Transverse colon (tissue), 4 donors: ENCODE data around the gene VSTM1. TPM values are rescaled to one million over a fixed set of nuclear protein-coding genes. Genes with fewer than 3 reads are reported as not detected.

Experiments used
- DNase-seq: peaks from one replicate; pipeline ENCODE4 v3.0.0-alpha.2; 2019
- H3K27ac ChIP-seq, 4 donors: fragments of 200-600 bp; sonication (generic); 2 replicates each; pipeline ENCODE4 v1.5.1; 2016 to 2018; ENCODE audit warnings: inconsistent platforms in 4 of 4
- H3K27me3 ChIP-seq: fragments of 200-600 bp; sonication (generic); 2 replicates; pipeline ENCODE4 v1.5.1; 2017; ENCODE audit warnings: inconsistent platforms
- H3K36me3 ChIP-seq, 4 donors: fragments of 200-600 bp; sonication (generic); 2 replicates each; pipeline ENCODE4 v1.5.1; 2017 to 2019; ENCODE audit warnings: inconsistent platforms in 4 of 4
- H3K4me1 ChIP-seq, 4 donors: fragments of 200-600 bp; sonication (generic); 2 replicates each; pipeline ENCODE4 v1.5.1; 2017 to 2020; ENCODE audit warnings: inconsistent platforms in 4 of 4
- H3K4me3 ChIP-seq, 4 donors: fragments of 200-600 bp; sonication (generic); 1 replicate in 1 of 4; 2 replicates in 3 of 4; pipeline versions ENCODE4 v1.5.1 to v1.6.1; 2017 to 2019; ENCODE audit warnings: inconsistent platforms in 4 of 4
- H3K9me3 ChIP-seq, 2 donors: fragments of 200-600 bp; sonication (generic); 2 replicates each; pipeline ENCODE4 v1.5.1; 2017 to 2019; ENCODE audit warnings: inconsistent platforms in 2 of 2
- CTCF ChIP-seq, 5 experiments: fragments of 200-600 bp in 3 of 5; fragments of 450-650 bp in 2 of 5; sonication (generic) in 3 of 5; IDR thresholded peaks; 1 replicate in 2 of 5; 2 replicates in 3 of 5; pipeline ENCODE4 v1.5.1; 2016 to 2017; ENCODE audit warnings: antibody characterized with exemption in 5 of 5, inconsistent platforms in 3 of 5, mild to moderate bottlenecking in 2 of 5, moderate library complexity in 1 of 5
- EP300 ChIP-seq: sonication (generic); formaldehyde crosslinking; IDR thresholded peaks from one replicate; pipeline ENCODE4 v1.6.1; 2017; ENCODE audit warnings: antibody characterized with exemption, low read depth
- POLR2A ChIP-seq: fragments of 450-650 bp; IDR thresholded peaks from one replicate; pipeline ENCODE4 v1.6.1; 2016; ENCODE audit warnings: antibody characterized with exemption, mild to moderate bottlenecking, moderate library complexity
- POLR2AphosphoS5 ChIP-seq, 3 donors: sonication (generic); formaldehyde crosslinking; IDR thresholded peaks; one replicate each; pipeline ENCODE4 v1.6.1; 2016; ENCODE audit warnings: antibody characterized with exemption in 3 of 3
- WGBS, 2 donors: methylation state at CpG; one replicate each; pipeline ENCODE4 v1.1.5; 2018; ENCODE audit warnings: low coverage in 1 of 2; 5-methylcytosine and 5-hydroxymethylcytosine counted together
- in situ Hi-C, 4 donors: fragments of 200-750 bp; cut with MboI; loops; one replicate each; pipeline versions ENCODE4 v1.15.0 to v1.15.1; 2017; ENCODE audit warnings: low sequenced_read_pairs in 3 of 4, low pct_ligation_motif_present in 1 of 4, low pct_unique_long_range_greater_than_20kb in 1 of 4
- intact Hi-C: fragments of 100-400 bp; cut with DNase I; formaldehyde crosslinking; loops from one replicate; pipeline ENCODE4 v1.15.1; 2023; ENCODE audit warnings: low total_unique reads
- total RNA-seq, 4 donors: library from RNA; depleted of rRNA; stranded (reverse); fragments of >200 nt; gene quantifications; one replicate each; pipeline ENCODE4 v1.1.0, GENCODE V29; 2016

Gene VSTM1
- total RNA-seq, 4 donors from 2014 or later = not detected

- no peak for TF ChIP-seq POLR2AphosphoS5 (IDR thresholded peaks at IDR 0.05)
- TF ChIP-seq POLR2A = no peak
- TF ChIP-seq CTCF (IDR thresholded peaks at IDR 0.05) = no peak
- no peak for TF ChIP-seq EP300
- 84% methylated on average over 5 of the region's 5 CpGs; no CpG with 5 or more reads in 1 of the 2 donors for WGBS, 2 donors
- no peaks in the 10 kb centered on the region for H3K36me3 ChIP-seq
- no peak overlapping the region for H3K27ac ChIP-seq
- H3K4me1 ChIP-seq = peaks cover 3 to 9% (median 7%) of the 10 kb centered on the region in 4 donors
- H3K27me3 ChIP-seq = peaks cover 67% of the 10 kb centered on the region
- DNase-seq = no peak
- in situ Hi-C loops = no loop called here
- H3K4me3 ChIP-seq = no peak overlapping the region
- intact Hi-C loops = no loop called here
- no peaks in the 10 kb centered on the region for H3K9me3 ChIP-seq
These were observed 68.9 kb downstream of the VSTM1 start for GRCh38 chr19:53994811-53995210.

GRCh38 chr19:53993448-53993847, 70.2 kb downstream of the VSTM1 start:
- in situ Hi-C loops (no loop called here), intact Hi-C loops (no loop called here)
- TF ChIP-seq POLR2AphosphoS5 (IDR thresholded peaks at IDR 0.05) = no peak
- TF ChIP-seq POLR2A = no peak
- Histone ChIP-seq H3K36me3 (no peaks in the 10 kb centered on the region), H3K4me1 (peaks cover 3 to 9% (median 7%) of the 10 kb centered on the region in 4 donors), H3K4me3 (no peak overlapping the region), H3K27ac (no peak overlapping the region), H3K9me3 (no peaks in the 10 kb centered on the region), H3K27me3 (peaks cover 63% of the 10 kb centered on the region)
- 74% methylated on average over 3 of the region's 3 CpGs; no CpG with 5 or more reads in 1 of the 2 donors for WGBS, 2 donors
- no peak for DNase-seq

GRCh38 chr19:53992815-53993214, 70.9 kb downstream of the VSTM1 start:
- TF ChIP-seq EP300 = no peak
- TF ChIP-seq POLR2A = no peak
- no peak for TF ChIP-seq POLR2AphosphoS5 (IDR thresholded peaks at IDR 0.05)
- no peak for TF ChIP-seq CTCF (IDR thresholded peaks at IDR 0.05)
- no peaks in the 10 kb centered on the region for H3K36me3 ChIP-seq
- H3K9me3 ChIP-seq = no peaks in the 10 kb centered on the region
- no peak overlapping the region for H3K27ac ChIP-seq
- no peak for DNase-seq
- peaks cover 57% of the 10 kb centered on the region for H3K27me3 ChIP-seq
- intact Hi-C loops = no loop called here
- peaks cover 3 to 9% (median 7%) of the 10 kb centered on the region in 4 donors for H3K4me1 ChIP-seq
- in situ Hi-C loops = no loop called here
- H3K4me3 ChIP-seq = no peak overlapping the region
- 53% methylated on average over 41 of the region's 43 CpGs; no CpG with 5 or more reads in 1 of the 2 donors for WGBS, 2 donors

- in situ Hi-C loops = no loop called here
- 79 to 80% methylated on average over 2 to 9 of the region's 9 CpGs for WGBS, 2 donors
- H3K36me3 ChIP-seq = no peaks in the 10 kb centered on the region
- no peak overlapping the region for H3K4me3 ChIP-seq
- TF ChIP-seq CTCF (IDR thresholded peaks at IDR 0.05) = no peak
- peaks cover 3 to 9% (median 7%) of the 10 kb centered on the region in 4 donors for H3K4me1 ChIP-seq
- DNase-seq = no peak
- H3K9me3 ChIP-seq = no peaks in the 10 kb centered on the region
- H3K27me3 ChIP-seq = peaks cover 53% of the 10 kb centered on the region
- no peak overlapping the region for H3K27ac ChIP-seq
- intact Hi-C loops = no loop called here
These were observed 71.5 kb downstream of the VSTM1 start for GRCh38 chr19:53992211-53992610.
